CD4-positive, alpha-beta T cell (primary cell): Measurements from ENCODE around the gene PRR18. TPM values are rescaled to one million over a fixed set of nuclear protein-coding genes. Genes with fewer than 3 reads are reported as not detected.

Experiments used
- ATAC-seq: fragments of 200-7000 bp; cut with Tn5 transposase; one replicate; pipeline ENCODE4 v1.10.0; 2022; ENCODE audit warnings: mild to moderate bottlenecking; ENCODE audit not compliant: poor library complexity
- CTCF ChIA-PET: fragments of 350-600 bp; sonication (Branson Sonifier 250); formaldehyde crosslinking; loops from one replicate; lab custom pipeline; 2021; ENCODE audit warnings: antibody characterized with exemption, inconsistent platforms; lab: Charles Lee
- POLR2A ChIA-PET: fragments of 350-600 bp; sonication (Branson Sonifier 250); formaldehyde crosslinking; loops from one replicate; lab custom pipeline; 2021; ENCODE audit warnings: antibody characterized with exemption, inconsistent platforms; lab: Charles Lee
- DNase-seq, 14 experiments: peaks; one replicate each; pipeline ENCODE4 v3.0.0-alpha.2; 2013 to 2020; ENCODE audit warnings: mixed read lengths in 2 of 14
- H3K27ac ChIP-seq, 2 donors: one replicate each; pipeline versions ENCODE4 v1.5.1 to v1.7.0; 2013; ENCODE audit warnings: low read length in 2 of 2, low read depth in 1 of 2, mild to moderate bottlenecking in 1 of 2
- H3K27me3 ChIP-seq, 2 experiments: 1 replicate in 1 of 2; 2 replicates in 1 of 2; pipeline versions ENCODE4 v1.6.1 to v1.7.0; 2013; ENCODE audit warnings: low read length in 2 of 2, control low read depth in 1 of 2, mild to moderate bottlenecking in 1 of 2, moderate library complexity in 1 of 2; ENCODE audit not compliant: insufficient read depth in 2 of 2, control insufficient read depth in 1 of 2
- H3K36me3 ChIP-seq: one replicate; pipeline ENCODE4 v1.6.1; 2013; ENCODE audit warnings: low read length, control low read depth; ENCODE audit not compliant: insufficient read depth
- H3K4me1 ChIP-seq: one replicate; pipeline ENCODE4 v1.6.1; 2013; ENCODE audit warnings: low read length, control low read depth; ENCODE audit not compliant: insufficient read depth
- H3K4me3 ChIP-seq: one replicate; pipeline ENCODE4 v1.5.1; 2013; ENCODE audit warnings: mild to moderate bottlenecking, low read length, moderate library complexity
- H3K9me3 ChIP-seq, 2 experiments: 1 replicate in 1 of 2; 2 replicates in 1 of 2; pipeline versions ENCODE4 v1.6.1 to v1.7.0; 2013; ENCODE audit warnings: low read length in 2 of 2, mild to moderate bottlenecking in 2 of 2, control low read depth in 1 of 2, moderate library complexity in 1 of 2; ENCODE audit not compliant: control insufficient read depth in 1 of 2, insufficient read depth in 1 of 2
- H3K27ac Mint-ChIP-seq: one replicate; pipeline ENCODE4 v1.8.0; 2020; ENCODE audit warnings: mixed read lengths
- H3K27me3 Mint-ChIP-seq: one replicate; pipeline ENCODE4 v1.8.0; 2021; ENCODE audit warnings: mixed read lengths
- H3K36me3 Mint-ChIP-seq: one replicate; pipeline ENCODE4 v1.8.0; 2021; ENCODE audit warnings: low read depth, mixed read lengths
- H3K4me1 Mint-ChIP-seq: one replicate; pipeline ENCODE4 v1.8.0; 2021; ENCODE audit warnings: low read depth, mixed read lengths
- H3K4me3 Mint-ChIP-seq: one replicate; pipeline ENCODE4 v1.8.0; 2020; ENCODE audit warnings: mild to moderate bottlenecking, mixed read lengths
- H3K9me3 Mint-ChIP-seq: one replicate; pipeline ENCODE4 v1.8.0; 2020; ENCODE audit warnings: mixed read lengths
- intact Hi-C, 2 experiments: fragments of 100-400 bp; cut with DNase I in 1 of 2; cut with micrococcal nuclease in 1 of 2; formaldehyde crosslinking; loops; one replicate each; pipeline versions ENCODE4 v1.15.1 to v1.9.0; 2023 to 2025; cut with DNase I, micrococcal nuclease
- total RNA-seq, 174 experiments: library from RNA in 2 of 174; stranded (reverse) in 2 of 174; gene quantifications; one replicate each; pipeline ENCODE4 v1.2.3 and lab custom pipeline; 2021 to 2026
- TF ChIP-seq, protein P1 (sequence below): fragments of 200-600 bp; IDR thresholded peaks from one replicate; pipeline ENCODE4 v1.8.0; 2022; ENCODE audit warnings: antibody characterized with exemption, mild to moderate bottlenecking

The PRR18 gene
- total RNA-seq, 2 experiments from 2014 or later = not detected

DNA sequence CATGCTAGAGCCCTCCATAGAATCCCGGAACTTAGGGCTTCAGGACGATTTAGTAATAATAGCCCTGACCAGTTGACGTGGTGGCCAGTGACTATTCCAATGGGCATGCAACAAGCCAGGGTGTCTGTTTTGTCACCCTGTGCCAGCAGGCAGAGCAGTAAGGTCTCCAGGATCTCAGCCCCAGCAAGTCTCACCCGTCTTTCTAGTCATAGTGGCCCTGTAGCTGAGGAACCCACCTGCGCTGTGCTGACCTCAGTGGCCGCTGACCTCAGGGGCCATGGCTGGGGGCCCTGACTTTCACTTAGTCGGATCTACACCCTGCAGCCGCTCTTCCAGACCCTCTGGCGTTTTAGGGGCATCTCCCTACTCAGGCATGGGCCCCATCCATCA lies 36.8 kb downstream of the PRR18 start:
- ATAC-seq = no peak
- POLR2A ChIA-PET = no interaction called here
- Mint-ChIP-seq H3K4me3 (no peak overlapping the region), H3K27ac (no peak overlapping the region), H3K9me3 (no peaks in the 10 kb centered on the region), H3K36me3 (no peaks in the 10 kb centered on the region), H3K4me1 (peaks cover 8% of the 10 kb centered on the region), H3K27me3 (peaks cover 12% of the 10 kb centered on the region)
- intact Hi-C loops = loop anchor here in 1 of 2 experiments (10.0 kb wide), 1 partner anchor 243 kb away; no protein-coding TSS in a partner anchor
- H3K27me3 ChIP-seq = peaks cover 0 to 3% of the 10 kb centered on the region in 2 experiments
- CTCF ChIA-PET = no interaction called here
- H3K4me1 ChIP-seq = peaks cover 10% of the 10 kb centered on the region
- TF ChIP-seq, protein P1, sequence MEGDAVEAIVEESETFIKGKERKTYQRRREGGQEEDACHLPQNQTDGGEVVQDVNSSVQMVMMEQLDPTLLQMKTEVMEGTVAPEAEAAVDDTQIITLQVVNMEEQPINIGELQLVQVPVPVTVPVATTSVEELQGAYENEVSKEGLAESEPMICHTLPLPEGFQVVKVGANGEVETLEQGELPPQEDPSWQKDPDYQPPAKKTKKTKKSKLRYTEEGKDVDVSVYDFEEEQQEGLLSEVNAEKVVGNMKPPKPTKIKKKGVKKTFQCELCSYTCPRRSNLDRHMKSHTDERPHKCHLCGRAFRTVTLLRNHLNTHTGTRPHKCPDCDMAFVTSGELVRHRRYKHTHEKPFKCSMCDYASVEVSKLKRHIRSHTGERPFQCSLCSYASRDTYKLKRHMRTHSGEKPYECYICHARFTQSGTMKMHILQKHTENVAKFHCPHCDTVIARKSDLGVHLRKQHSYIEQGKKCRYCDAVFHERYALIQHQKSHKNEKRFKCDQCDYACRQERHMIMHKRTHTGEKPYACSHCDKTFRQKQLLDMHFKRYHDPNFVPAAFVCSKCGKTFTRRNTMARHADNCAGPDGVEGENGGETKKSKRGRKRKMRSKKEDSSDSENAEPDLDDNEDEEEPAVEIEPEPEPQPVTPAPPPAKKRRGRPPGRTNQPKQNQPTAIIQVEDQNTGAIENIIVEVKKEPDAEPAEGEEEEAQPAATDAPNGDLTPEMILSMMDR = no peak
- H3K4me3 ChIP-seq = no peak overlapping the region
- no peaks in the 10 kb centered on the region for H3K9me3 ChIP-seq
- H3K36me3 ChIP-seq = no peaks in the 10 kb centered on the region
- no peak overlapping the region for H3K27ac ChIP-seq
- no peak for DNase-seq

DNA sequence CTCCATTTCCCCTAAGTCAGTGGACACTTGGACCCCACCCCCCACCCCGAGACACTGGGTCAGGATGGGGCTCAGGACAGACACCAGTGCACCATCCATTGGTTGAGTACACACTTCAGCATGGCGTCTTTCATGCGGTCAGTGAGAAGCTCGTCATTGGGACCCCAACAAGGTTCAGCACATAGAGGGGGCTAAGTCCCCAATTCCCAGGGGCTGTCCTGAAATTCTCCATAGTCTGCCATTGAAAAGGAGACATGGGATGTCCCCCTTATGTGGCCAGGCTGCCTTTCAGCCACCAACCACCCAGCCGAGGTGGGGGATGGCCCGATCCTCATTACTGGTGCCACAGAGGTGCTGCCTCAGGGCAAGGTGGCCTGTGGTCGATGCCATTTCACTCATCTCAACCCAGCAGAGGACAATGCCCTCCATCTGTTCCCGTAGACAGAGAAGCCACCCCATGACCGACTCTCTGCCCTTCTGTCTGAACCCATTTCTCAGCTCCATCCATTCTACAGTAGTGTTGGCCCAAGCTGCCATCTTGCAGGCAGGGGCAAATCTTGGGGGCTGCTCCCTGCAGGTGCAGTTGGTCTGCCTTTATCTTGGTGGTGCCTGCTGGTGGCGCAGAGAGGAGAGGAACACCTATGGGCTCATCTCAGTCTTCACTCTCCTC lies 37.4 kb downstream of the PRR18 start:
- H3K27ac Mint-ChIP-seq = no peak overlapping the region
- no peak overlapping the region for H3K4me3 Mint-ChIP-seq

DNA sequence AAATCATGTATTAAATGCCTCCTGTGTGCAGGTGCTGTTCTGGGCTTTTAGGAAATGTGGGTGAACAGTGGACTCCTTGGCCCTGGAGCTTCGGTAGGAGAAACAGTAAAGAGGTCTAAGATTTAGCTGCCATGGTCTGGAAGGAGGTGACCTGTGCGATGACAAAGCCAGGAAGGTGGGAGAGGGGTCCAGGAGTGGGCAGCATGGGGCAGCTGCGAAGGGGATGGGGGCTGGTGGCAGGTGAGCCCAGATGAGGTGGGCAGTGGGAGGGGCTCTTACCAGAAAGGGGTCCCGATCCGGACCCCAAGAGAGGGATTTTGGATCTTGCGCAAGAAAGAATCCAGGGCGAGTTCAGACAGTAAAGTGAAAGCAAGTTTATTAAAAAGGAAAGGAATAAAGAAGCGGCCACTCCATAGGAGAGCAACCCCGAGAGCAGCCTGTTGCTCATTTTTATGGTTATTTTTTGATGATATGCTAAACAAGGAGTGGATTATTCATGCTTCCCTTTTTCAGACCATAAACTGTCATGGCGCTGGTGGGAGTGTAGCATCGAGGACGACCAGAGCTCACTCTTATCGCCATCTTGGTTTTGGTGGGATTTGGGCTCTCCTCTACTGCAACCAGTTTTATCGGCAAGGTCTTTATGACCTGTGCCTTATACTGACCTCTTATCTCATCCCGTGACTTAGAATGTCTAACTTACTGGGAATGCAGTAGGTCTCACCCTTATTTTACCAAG lies 38.7 kb downstream of the PRR18 start:
- H3K4me1 Mint-ChIP-seq = no peaks in the 10 kb centered on the region
- intact Hi-C loops = loop anchor here in 1 of 2 experiments (10.0 kb wide), 1 partner anchor 245 kb away; no protein-coding TSS in a partner anchor
- H3K27ac ChIP-seq = no peak overlapping the region

More for the DNA sequence above, 37.4 kb downstream of the PRR18 start:
- no peak overlapping the region for H3K4me3 ChIP-seq
- peaks cover 0 to 3% of the 10 kb centered on the region in 2 experiments for H3K27me3 ChIP-seq
- CTCF ChIA-PET = no interaction called here
- DNase-seq (no peak), ATAC-seq (no peak)
- no peaks in the 10 kb centered on the region for H3K36me3 ChIP-seq
- TF ChIP-seq, protein P1 = no peak
- H3K9me3 Mint-ChIP-seq = no peaks in the 10 kb centered on the region
- no peak overlapping the region for H3K27ac ChIP-seq
- intact Hi-C loops = loop anchor here in 1 of 2 experiments (10.0 kb wide), 1 partner anchor 244 kb away; no protein-coding TSS in a partner anchor
- H3K27me3 Mint-ChIP-seq = peaks cover 8% of the 10 kb centered on the region
- no peaks in the 10 kb centered on the region for H3K9me3 ChIP-seq
- peaks cover 8% of the 10 kb centered on the region for H3K4me1 ChIP-seq
- peaks cover 5% of the 10 kb centered on the region for H3K4me1 Mint-ChIP-seq
- no peaks in the 10 kb centered on the region for H3K36me3 Mint-ChIP-seq
- POLR2A ChIA-PET = no interaction called here

More for the DNA sequence above, 38.7 kb downstream of the PRR18 start:
- ChIA-PET CTCF (no interaction called here), POLR2A (no interaction called here)
- Mint-ChIP-seq H3K9me3 (no peaks in the 10 kb centered on the region), H3K36me3 (no peaks in the 10 kb centered on the region), H3K27ac (no peak overlapping the region), H3K4me3 (no peak overlapping the region), H3K27me3 (peaks cover 4% of the 10 kb centered on the region)
- TF ChIP-seq, protein P1 = no peak
- no peaks in the 10 kb centered on the region for H3K36me3 ChIP-seq
- no peak overlapping the region for H3K4me3 ChIP-seq
- H3K9me3 ChIP-seq = no peaks in the 10 kb centered on the region
- DNase-seq = no peak
- no peaks in the 10 kb centered on the region for H3K4me1 ChIP-seq
- peaks cover 0 to 3% of the 10 kb centered on the region in 2 experiments for H3K27me3 ChIP-seq
- ATAC-seq = no peak
